T-helper 2 cell (primary cell): Measurements from ENCODE around the gene PFN3.

Experiments
- DNase-seq, 5 experiments: peaks; one replicate each; pipeline versions ENCODE4 v3.0.0 to v3.0.0-alpha.2; 2012 to 2022
- total RNA-seq, 2 donors: gene quantifications; one replicate each; lab custom pipeline; 2026; lab: John Stamatoyannopoulos, UW

PFN3 gene
- total RNA-seq: 0 reads per million in 2 donors

- no peak for DNase-seq
Measured at GRCh38 chr5:177399997-177400868, at the start of gene PFN3. TSS of gene PFN3 (minus strand) at chr5:177400661. CDS start at chr5:177400576, 85 bp downstream.

GRCh38 chr5:177449140-177450061 is 48.9 kb upstream of the PFN3 start:
- no peak for DNase-seq

- no peak for DNase-seq
Measured at GRCh38 chr5:177448244-177448950, 47.9 kb upstream of the PFN3 start.

- no peak for DNase-seq
Measured at GRCh38 chr5:177447611-177448243, 47.3 kb upstream of the PFN3 start.

GRCh38 chr5:177447066-177447610 is 46.7 kb upstream of the PFN3 start:
- DNase-seq: peak; percentile 42 to 86 (median 74)

GRCh38 chr5:177446200-177447065 is 46.0 kb upstream of the PFN3 start, which contains the start of gene PRR7:
TSS of gene PRR7 (plus strand) at chr5:177446814. CDS start at chr5:177455068, 8,254 bp downstream.
- DNase-seq: peak; percentile 44 to 92 (median 66)

GRCh38 chr5:177445917-177446199 is 45.4 kb upstream of the PFN3 start:
- DNase-seq: peak in 1 of 5 experiments; percentile 40

- peak in 3 of 5 experiments; percentile 35 to 63 (median 60) for DNase-seq
Measured at GRCh38 chr5:177445052-177445916, 44.8 kb upstream of the PFN3 start.

GRCh38 chr5:177444106-177445051 is 43.9 kb upstream of the PFN3 start:
- peak in 2 of 5 experiments; percentile 36 to 56 for DNase-seq

- DNase-seq: no peak
Measured at GRCh38 chr5:177443144-177443983, 42.9 kb upstream of the PFN3 start.

GRCh38 chr5:177442066-177442826 is 41.8 kb upstream of the PFN3 start:
- no peak for DNase-seq

- no peak for DNase-seq
Measured at GRCh38 chr5:177440990-177441780, 40.7 kb upstream of the PFN3 start.

GRCh38 chr5:177440211-177440989 is 39.9 kb upstream of the PFN3 start:
- peak in 4 of 5 experiments; percentile 51 to 73 (median 60) for DNase-seq

GRCh38 chr5:177439518-177440053 is 39.1 kb upstream of the PFN3 start:
- no peak for DNase-seq

GRCh38 chr5:177438468-177438867 is 38.0 kb upstream of the PFN3 start:
- no peak for DNase-seq
